Measurements from ENCODE around the gene ALK. TPM values are rescaled to one million over a fixed set of nuclear protein-coding genes. Genes with fewer than 3 reads are reported as not detected.

The ALK gene
- total and polyA plus RNA-seq, 12 donors = 0.09 to 1.8 (median 0.53) TPM; not detected in 1

DNA sequence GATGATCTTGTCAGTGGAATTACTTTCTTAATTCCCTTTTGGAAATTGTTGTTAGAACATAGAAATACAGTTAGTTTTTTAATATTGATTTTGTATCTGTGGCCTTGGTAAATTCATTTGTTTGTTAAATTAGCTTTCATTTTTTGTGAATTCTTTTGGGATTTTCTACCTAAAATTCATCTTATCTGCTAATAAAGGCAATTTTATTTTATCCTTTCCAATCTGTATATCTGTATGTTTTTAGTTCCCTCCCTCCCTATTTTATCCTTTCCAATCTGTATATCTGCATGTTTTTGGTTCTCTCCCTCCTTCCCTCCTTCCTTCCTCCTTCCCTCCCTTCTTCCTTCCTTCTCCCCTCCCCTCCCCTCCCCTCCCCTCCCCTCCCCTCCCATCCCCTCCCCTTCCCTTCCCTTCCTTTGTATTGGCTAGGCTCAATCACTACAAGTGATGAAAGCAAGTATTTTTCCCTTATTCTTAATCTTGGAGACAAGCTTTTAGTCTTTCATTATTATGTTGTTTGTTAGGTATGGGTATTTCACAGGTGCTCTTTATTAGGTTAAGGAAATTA lies 244.4 kb downstream of the ALK start:
- H3K36me3 ChIP-seq (replicated peaks in 1 of 2) = no peaks in the 10 kb centered on the region
- H3K4me1 ChIP-seq (replicated peaks in 1 of 2) = no peaks in the 10 kb centered on the region
- intact Hi-C loops (cut with DNase I) = no loop called here
- peaks cover 0 to 10% (median 0%) of the 10 kb centered on the region in 3 donors for H3K9me3 ChIP-seq (replicated peaks in 1 of 3)
- no peak for DNase-seq
- TF ChIP-seq POLR2A (IDR thresholded peaks at IDR 0.05) = no peak
- TF ChIP-seq, protein P1, sequence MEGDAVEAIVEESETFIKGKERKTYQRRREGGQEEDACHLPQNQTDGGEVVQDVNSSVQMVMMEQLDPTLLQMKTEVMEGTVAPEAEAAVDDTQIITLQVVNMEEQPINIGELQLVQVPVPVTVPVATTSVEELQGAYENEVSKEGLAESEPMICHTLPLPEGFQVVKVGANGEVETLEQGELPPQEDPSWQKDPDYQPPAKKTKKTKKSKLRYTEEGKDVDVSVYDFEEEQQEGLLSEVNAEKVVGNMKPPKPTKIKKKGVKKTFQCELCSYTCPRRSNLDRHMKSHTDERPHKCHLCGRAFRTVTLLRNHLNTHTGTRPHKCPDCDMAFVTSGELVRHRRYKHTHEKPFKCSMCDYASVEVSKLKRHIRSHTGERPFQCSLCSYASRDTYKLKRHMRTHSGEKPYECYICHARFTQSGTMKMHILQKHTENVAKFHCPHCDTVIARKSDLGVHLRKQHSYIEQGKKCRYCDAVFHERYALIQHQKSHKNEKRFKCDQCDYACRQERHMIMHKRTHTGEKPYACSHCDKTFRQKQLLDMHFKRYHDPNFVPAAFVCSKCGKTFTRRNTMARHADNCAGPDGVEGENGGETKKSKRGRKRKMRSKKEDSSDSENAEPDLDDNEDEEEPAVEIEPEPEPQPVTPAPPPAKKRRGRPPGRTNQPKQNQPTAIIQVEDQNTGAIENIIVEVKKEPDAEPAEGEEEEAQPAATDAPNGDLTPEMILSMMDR (IDR thresholded peaks at IDR 0.05) = no peak
- no peaks in the 10 kb centered on the region for H3K27me3 ChIP-seq
- H3K4me3 ChIP-seq = no peak overlapping the region
- no peak overlapping the region for H3K27ac ChIP-seq

DNA sequence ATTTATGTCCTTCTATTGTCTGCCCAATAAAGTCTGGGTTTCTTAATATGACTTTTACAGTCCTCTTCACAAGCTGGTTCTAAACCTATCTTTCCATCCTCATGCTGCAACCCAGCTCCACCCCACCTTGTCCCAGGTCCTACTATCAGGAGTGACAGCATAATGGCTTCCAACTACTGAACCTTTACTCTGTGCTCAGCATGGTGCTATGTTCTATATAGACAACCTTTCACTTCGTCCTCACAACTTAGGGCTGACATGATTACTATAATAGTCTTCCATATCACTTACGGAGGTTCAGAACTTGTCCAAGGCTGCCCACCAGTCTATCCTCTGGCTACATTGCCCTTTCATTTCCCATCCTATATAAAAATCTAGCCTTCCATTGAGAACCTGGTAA lies 256.8 kb downstream of the ALK start:
- TF ChIP-seq, protein P1 (IDR thresholded peaks at IDR 0.05) = no peak
- TF ChIP-seq POLR2A (IDR thresholded peaks at IDR 0.05) = no peak
- no peaks in the 10 kb centered on the region for H3K36me3 ChIP-seq (replicated peaks in 1 of 2)
- WGBS, 4 donors = 73 to 77% (median 76%) methylated on average over 2 of the region's 2 CpGs
- DNase-seq = no peak
- H3K27me3 ChIP-seq = no peaks in the 10 kb centered on the region
- no peak overlapping the region for H3K4me3 ChIP-seq
- intact Hi-C loops (cut with DNase I) = no loop called here
- no peaks in the 10 kb centered on the region for H3K4me1 ChIP-seq (replicated peaks in 1 of 2)
- H3K27ac ChIP-seq = no peak overlapping the region
- H3K9me3 ChIP-seq (replicated peaks in 1 of 3) = no peaks in the 10 kb centered on the region

DNA sequence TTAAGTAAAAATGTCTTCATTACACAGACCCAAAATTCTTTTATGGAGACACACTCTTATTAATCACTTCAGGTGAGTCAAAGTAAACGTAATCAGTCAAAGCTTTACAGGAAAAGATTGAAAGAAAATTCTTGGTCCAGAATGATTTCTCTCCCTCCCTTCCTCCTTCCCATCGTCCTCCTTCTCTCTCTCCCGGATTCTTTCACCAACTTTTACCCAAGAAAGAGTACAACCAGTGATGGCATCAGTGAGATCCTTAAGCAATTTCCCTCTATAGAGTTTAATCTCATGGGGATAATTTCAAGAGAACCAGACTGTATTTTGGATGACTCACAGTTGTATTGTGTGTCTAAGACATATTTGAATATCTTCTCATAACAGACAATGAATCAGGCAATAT lies 258.1 kb downstream of the ALK start:
- Histone ChIP-seq H3K4me1 (replicated peaks in 1 of 2) (no peaks in the 10 kb centered on the region), H3K36me3 (replicated peaks in 1 of 2) (no peaks in the 10 kb centered on the region), H3K27me3 (no peaks in the 10 kb centered on the region), H3K27ac (no peak overlapping the region), H3K4me3 (no peak overlapping the region), H3K9me3 (replicated peaks in 1 of 3) (no peaks in the 10 kb centered on the region)
- intact Hi-C loops (cut with DNase I) = no loop called here
- 61 to 71% (median 64%) methylated on average over 3 of the region's 3 CpGs for whole genome bisulfite sequencing, 4 donors
- TF ChIP-seq, protein P1 (IDR thresholded peaks at IDR 0.05) = no peak
- no peak for TF ChIP-seq POLR2A (IDR thresholded peaks at IDR 0.05)
- no peak for DNase-seq

DNA sequence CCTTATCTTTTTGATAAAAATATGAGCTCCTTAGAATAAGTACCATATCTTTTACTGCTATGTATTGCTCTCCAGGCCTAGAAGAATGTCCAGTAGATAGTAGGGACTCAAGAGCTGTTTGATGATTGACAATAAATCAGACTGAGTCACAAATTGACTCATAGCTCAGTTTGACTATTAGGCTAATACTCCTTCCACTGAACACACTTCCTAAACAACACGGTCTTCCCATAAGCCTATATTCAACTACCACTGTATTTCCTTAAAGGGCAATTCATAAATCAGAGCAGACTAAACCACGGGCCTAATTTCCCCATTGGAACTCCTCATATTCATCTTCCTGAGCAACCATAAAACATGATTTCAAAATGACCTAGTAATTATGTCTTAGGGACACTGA lies 258.5 kb downstream of the ALK start:
- Histone ChIP-seq H3K27me3 (no peaks in the 10 kb centered on the region), H3K4me3 (no peak overlapping the region), H3K9me3 (replicated peaks in 1 of 3) (no peaks in the 10 kb centered on the region), H3K4me1 (replicated peaks in 1 of 2) (no peaks in the 10 kb centered on the region), H3K36me3 (replicated peaks in 1 of 2) (no peaks in the 10 kb centered on the region), H3K27ac (no peak overlapping the region)
- intact Hi-C loops (cut with DNase I) = no loop called here
- 60 to 71% (median 67%) methylated on average over 2 of the region's 2 CpGs for WGBS, 4 donors
- TF ChIP-seq, protein P1 (IDR thresholded peaks at IDR 0.05) = no peak
- TF ChIP-seq POLR2A (IDR thresholded peaks at IDR 0.05) = no peak
- DNase-seq = no peak
